Endothelial cell of umbilical vein (primary cell): ENCODE measurements around the gene UBAC1. TPM values are rescaled to one million over a fixed set of nuclear protein-coding genes. Genes with fewer than 3 reads are reported as not detected.
"Not testable (repeated sequence)": the region's sequence is repeated elsewhere in the genome, so short reads cannot be mapped to it uniquely, and the experiment has no call there.

Experiments used
- BruUV-seq: library from RNA; stranded (reverse); fragments of 400-500 nt; replicated peaks from 2 replicates; lab custom pipeline; 2021; lab: Mats Ljungman, UMichigan
- CTCF ChIA-PET: fragments of 300-600, 350-600 bp; sonication (Branson Sonifier 250); formaldehyde crosslinking; loops from one replicate; lab custom pipeline; 2021; ENCODE audit warnings: antibody characterized with exemption, inconsistent platforms; lab: Charles Lee
- POLR2A ChIA-PET: fragments of 300-600, 350-600 bp; sonication (Branson Sonifier 250); formaldehyde crosslinking; loops from one replicate; lab custom pipeline; 2021; ENCODE audit warnings: antibody characterized with exemption, inconsistent platforms; lab: Charles Lee
- DNase-seq: peaks from one replicate; pipeline ENCODE4 v3.0.0-alpha.2; 2011; ENCODE audit warnings: low read depth, low spot score
- FAIRE-seq: peaks from 2 replicates; lab custom pipeline; 2011; peaks lifted over from hg19 to GRCh38; lab: Jason Lieb, UNC
- H2AFZ ChIP-seq: 2 replicates; pipeline ENCODE4 v1.6.0; 2012; ENCODE audit warnings: low read depth, low read length, control low read depth, inconsistent platforms
- H3K27ac ChIP-seq: 2 replicates; pipeline ENCODE4 v1.5.1; 2011; ENCODE audit warnings: low read depth, mild to moderate bottlenecking, control low read depth, low read length, moderate library complexity; ENCODE audit not compliant: insufficient read depth
- H3K27me3 ChIP-seq, 2 experiments: 2 replicates each; pipeline versions ENCODE4 v1.6.0 to v1.6.1; 2011; ENCODE audit warnings: low read length in 2 of 2, mixed read lengths in 1 of 2; ENCODE audit not compliant: control insufficient read depth in 2 of 2, insufficient read depth in 2 of 2
- H3K36me3 ChIP-seq, 2 experiments: 2 replicates in 1 of 2; 3 replicates in 1 of 2; pipeline ENCODE4 v1.5.1; 2011; ENCODE audit warnings: low read length in 2 of 2, mild to moderate bottlenecking in 1 of 2, moderate library complexity in 1 of 2; ENCODE audit not compliant: control insufficient read depth in 2 of 2, insufficient read depth in 2 of 2; ENCODE audit errors: extremely low read depth in 1 of 2
- H3K4me1 ChIP-seq: 3 replicates; pipeline ENCODE4 v1.5.1; 2011; ENCODE audit warnings: mild to moderate bottlenecking, low read length; ENCODE audit not compliant: control insufficient read depth, insufficient read depth; ENCODE audit errors: extremely low read depth
- H3K4me2 ChIP-seq: 2 replicates; pipeline ENCODE4 v1.6.1; 2011; ENCODE audit warnings: low read length, control low read depth, mixed read lengths; ENCODE audit not compliant: insufficient read depth
- H3K4me3 ChIP-seq, 3 experiments: fragments of 200-600 bp in 1 of 3; sonication (generic), shearing (Covaris generic) in 1 of 3; replicated peaks in 1 of 3; 2 replicates each; pipeline ENCODE4 v1.5.1; 2011 to 2016; ENCODE audit warnings: control low read depth in 3 of 3, low read length in 3 of 3, mild to moderate bottlenecking in 2 of 3, inconsistent platforms in 1 of 3, low read depth in 1 of 3, moderate library complexity in 1 of 3; ENCODE audit not compliant: insufficient read depth in 1 of 3
- H3K79me2 ChIP-seq: 2 replicates; pipeline ENCODE4 v1.6.0; 2012; ENCODE audit warnings: low read length, inconsistent platforms; ENCODE audit not compliant: control insufficient read depth, insufficient read depth
- H3K9ac ChIP-seq: replicated peaks from 2 replicates; pipeline ENCODE3; 2011; ENCODE audit warnings: low read length, control low read depth; ENCODE audit not compliant: insufficient read depth; ENCODE audit errors: extremely low read depth
- H3K9me1 ChIP-seq: replicated peaks from 3 replicates; pipeline ENCODE4 v1.6.0; 2011; ENCODE audit warnings: mild to moderate bottlenecking, low read length; ENCODE audit not compliant: control insufficient read depth, insufficient read depth; ENCODE audit errors: extremely low read depth
- H3K9me3 ChIP-seq: replicated peaks from 2 replicates; pipeline ENCODE4 v1.5.1; 2012; ENCODE audit warnings: low read length, inconsistent platforms; ENCODE audit not compliant: control insufficient read depth, insufficient read depth
- H4K20me1 ChIP-seq: replicated peaks from 2 replicates; pipeline ENCODE3; 2011; ENCODE audit warnings: mild to moderate bottlenecking, low read length; ENCODE audit not compliant: control insufficient read depth, insufficient read depth; ENCODE audit errors: extremely low read depth
- EZH2 ChIP-seq: IDR thresholded peaks from 2 replicates; pipeline ENCODE4 v1.6.1; 2012; ENCODE audit warnings: borderline replicate concordance, low read depth, mild to moderate bottlenecking, moderate library complexity, low read length, inconsistent platforms; ENCODE audit not compliant: severe bottlenecking
- GATA2 ChIP-seq: IDR thresholded peaks from 2 replicates; pipeline ENCODE4 v1.7.0; 2011; ENCODE audit warnings: low read depth, mild to moderate bottlenecking, moderate library complexity, mixed read lengths, low read length; ENCODE audit not compliant: insufficient read length, insufficient read depth
- JUN ChIP-seq: IDR thresholded peaks from 2 replicates; pipeline ENCODE4 v1.6.1; 2011; ENCODE audit warnings: borderline replicate concordance, low read depth; ENCODE audit not compliant: insufficient read length, insufficient read depth
- MAX ChIP-seq: IDR thresholded peaks from 2 replicates; pipeline ENCODE4 v1.6.1; 2011; ENCODE audit not compliant: insufficient read depth, insufficient read length
- MYC ChIP-seq: IDR thresholded peaks from one replicate; pipeline ENCODE4 v1.6.1; 2011; ENCODE audit warnings: mild to moderate bottlenecking, low read depth, low read length
- POLR2AphosphoS5 ChIP-seq: IDR thresholded peaks from 2 replicates; pipeline ENCODE4 v1.6.1; 2012; ENCODE audit warnings: low read depth, mild to moderate bottlenecking, control low read depth, low read length, moderate library complexity; ENCODE audit not compliant: insufficient read depth
- dilution Hi-C: fragments of 300-500 bp; cut with MboI; formaldehyde crosslinking; loops from one replicate; pipeline ENCODE4 v1.15.0; 2019; ENCODE audit warnings: low sequenced_read_pairs; ENCODE audit not compliant: extremely low pct_ligation_motif_present
- intact Hi-C: fragments of 100-400 bp; cut with micrococcal nuclease; formaldehyde crosslinking; loops from one replicate; pipeline ENCODE4 v1.10.0; 2022
- polyA plus RNA-seq, 4 experiments: library from polyadenylated mRNA; depleted of rRNA in 3 of 4; stranded (reverse) in 3 of 4; unstranded in 1 of 4; fragments of >200 nt; gene quantifications; 2 replicates each; pipeline versions ENCODE4 v1.2.1 to v1.2.3, GENCODE V29; 2011 to 2012; ENCODE audit warnings: missing spikeins in 1 of 4
- total RNA-seq: library from RNA; stranded (reverse); gene quantifications from 2 replicates; pipeline ENCODE4 v1.2.3, GENCODE V29; 2021

The UBAC1 gene
- total and polyA plus RNA-seq, 2 donors (not counting 3 experiments of a cell fraction or from before 2014, with no cell fraction given), result 39.5 to 56.7 TPM

- FAIRE-seq, result no peak
- Histone ChIP-seq H3K27me3 (no peaks in the 10 kb centered on the region), H2AFZ (no peak overlapping the region), H3K9me1 (no peaks in the 10 kb centered on the region), H3K79me2 (peaks cover 98% of the 10 kb centered on the region), H3K4me1 (peaks cover 10% of the 10 kb centered on the region), H3K4me3 (no peak overlapping the region), H3K9ac (no peak overlapping the region), H3K27ac (no peak overlapping the region), H3K36me3 (no peaks in the 10 kb centered on the region), H3K9me3 (no peaks in the 10 kb centered on the region), H4K20me1 (peaks cover 8% of the 10 kb centered on the region), H3K4me2 (no peak overlapping the region)
- DNase-seq, result no peak
- ChIA-PET POLR2A (no interaction called here), CTCF (no interaction called here)
- no TSS peak for BruUV-seq
- TF ChIP-seq EZH2, result no peak
- TF ChIP-seq GATA2, result no peak
- TF ChIP-seq MAX, result no peak
- TF ChIP-seq JUN, result no peak
- TF ChIP-seq POLR2AphosphoS5, result no peak
- no peak for TF ChIP-seq MYC
- dilution Hi-C loops (no loop called here), intact Hi-C loops (no loop called here)
These were observed 65.8 kb downstream of the UBAC1 start for GRCh38 chr9:135895202-135895848.

GRCh38 chr9:135893104-135893503 lies 68.1 kb downstream of the UBAC1 start:
- Histone ChIP-seq H4K20me1 (peaks cover 8% of the 10 kb centered on the region), H3K9ac (no peak overlapping the region), H3K36me3 (no peaks in the 10 kb centered on the region), H3K4me3 (no peak overlapping the region), H3K9me1 (no peaks in the 10 kb centered on the region), H3K9me3 (no peaks in the 10 kb centered on the region), H3K4me1 (peaks cover 10% of the 10 kb centered on the region), H3K79me2 (peaks cover 98% of the 10 kb centered on the region), H2AFZ (no peak overlapping the region), H3K4me2 (peak overlapping the region; percentile 28), H3K27ac (no peak overlapping the region), H3K27me3 (no peaks in the 10 kb centered on the region)
- ChIA-PET CTCF (no interaction called here), POLR2A (no interaction called here)
- BruUV-seq, result no TSS peak
- FAIRE-seq (no peak), DNase-seq (no peak)
- dilution Hi-C loops, result no loop called here
- intact Hi-C loops, result no loop called here
- TF ChIP-seq EZH2, result no peak

- POLR2A ChIA-PET, H3K4me1 ChIP-seq, CTCF ChIA-PET, DNase-seq, H3K36me3 ChIP-seq, H3K27me3 ChIP-seq, H3K9me3 ChIP-seq, H3K9ac ChIP-seq, H3K27ac ChIP-seq, H4K20me1 ChIP-seq, H3K4me3 ChIP-seq, intact Hi-C loops, FAIRE-seq, dilution Hi-C loops, H3K9me1 ChIP-seq, H3K4me2 ChIP-seq, BruUV-seq, H2AFZ ChIP-seq: not testable (repeated sequence)
- H3K79me2 ChIP-seq, result peaks cover 98% of the 10 kb centered on the region
These were observed 68.8 kb downstream of the UBAC1 start for GRCh38 chr9:135892327-135892726.
